GM21367 (cell line): ENCODE data around the gene GMDS.

ENCODE experiments used
- ATAC-seq: cut with Tn5 transposase; IDR thresholded peaks from one replicate; pipeline ENCODE4 v1.9.1; 2021; ENCODE audit not compliant: unreplicated experiment

GMDS gene

GRCh38 chr6:2245103-2245876 is at the start of gene GMDS:
Gene GMDS, minus strand, starts transcription at chr6:2245605.
- ATAC-seq: peak; percentile 83

DNA sequence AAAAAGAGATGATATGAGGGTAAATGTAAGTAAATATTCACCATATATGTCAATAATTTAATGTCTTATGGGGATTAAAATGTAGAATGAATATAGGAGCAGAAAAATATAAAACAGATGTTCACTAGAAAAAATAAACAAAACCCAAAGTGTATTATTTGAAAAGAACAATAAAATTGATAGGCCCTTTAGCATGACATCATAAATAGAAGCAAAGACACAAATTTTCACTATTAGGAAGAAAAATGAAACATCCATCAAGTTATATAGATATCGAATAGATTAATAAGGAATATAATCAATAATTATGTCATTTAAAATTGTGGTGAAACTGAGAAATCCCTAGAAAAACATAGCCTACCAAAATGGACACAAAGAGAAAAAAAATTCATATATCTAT is 40.1 kb upstream of the GMDS start:
- no peak for ATAC-seq

DNA sequence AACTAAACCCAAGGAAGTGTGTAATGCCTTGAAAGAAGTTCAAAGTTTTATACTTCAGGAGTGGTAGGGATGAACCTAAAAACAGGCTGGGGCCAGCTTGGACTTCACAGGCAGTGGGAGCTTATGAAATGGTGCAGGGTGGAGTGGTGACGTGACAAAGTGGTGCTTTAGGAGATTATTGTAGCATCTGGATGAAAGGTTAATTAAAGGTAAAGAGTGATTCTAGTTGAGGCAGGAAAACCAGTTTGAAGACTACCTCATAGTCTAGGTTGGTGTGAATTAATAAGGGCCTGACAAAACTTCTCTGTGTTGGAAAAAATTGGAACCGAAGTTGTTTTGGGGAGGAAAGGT is 30.5 kb upstream of the GMDS start:
- no peak for ATAC-seq

- ATAC-seq: no peak
Measured at GRCh38 chr6:2274981-2275891, 29.8 kb upstream of the GMDS start.

DNA sequence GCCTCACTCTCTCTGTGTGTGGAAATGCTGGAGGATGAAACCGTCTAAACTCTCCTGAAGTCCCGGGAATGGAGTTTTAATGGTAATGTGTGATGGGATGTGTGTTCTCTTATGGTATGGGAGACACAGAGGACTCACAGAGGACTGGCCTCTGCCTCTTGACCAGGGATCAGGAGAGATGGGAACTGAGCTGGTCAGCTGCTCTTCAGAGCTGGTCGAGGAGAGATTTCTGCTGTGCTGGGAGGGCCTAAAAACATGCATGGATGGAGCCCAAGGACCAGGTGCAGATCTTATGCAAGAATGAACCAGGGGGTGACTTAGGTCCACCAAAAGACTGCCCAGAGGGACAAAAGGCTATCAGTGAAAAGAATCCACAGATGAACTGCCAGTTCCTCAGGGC is 27.3 kb upstream of the GMDS start:
- no peak for ATAC-seq

GRCh38 chr6:2270054-2270453 is 24.6 kb upstream of the GMDS start:
- no peak for ATAC-seq

DNA sequence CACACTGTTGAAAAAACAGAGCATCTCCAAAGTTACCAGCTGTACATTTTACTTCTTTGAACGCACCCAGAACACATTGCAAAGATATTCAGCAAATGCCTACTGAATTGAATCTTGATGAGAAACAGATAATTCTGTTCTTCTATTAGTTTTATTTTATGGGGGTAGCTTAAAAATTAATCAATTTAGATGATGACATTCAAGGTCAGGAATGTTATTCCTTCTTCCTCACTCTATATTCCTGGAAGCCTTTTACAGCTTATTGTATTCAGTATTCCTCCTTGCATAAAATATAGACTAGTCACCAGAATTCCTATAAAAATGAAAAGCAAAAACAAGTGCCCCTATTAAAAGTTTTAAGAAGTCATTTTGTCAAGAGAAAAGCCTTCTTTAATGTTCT is 21.4 kb upstream of the GMDS start:
- no peak for ATAC-seq

- ATAC-seq: no peak
Measured at GRCh38 chr6:2266031-2266795, 20.8 kb upstream of the GMDS start.

GRCh38 chr6:2264932-2265331 is 19.5 kb upstream of the GMDS start:
- ATAC-seq: no peak

GRCh38 chr6:2263896-2264295 is 18.5 kb upstream of the GMDS start:
- no peak for ATAC-seq

GRCh38 chr6:2259574-2259973 is 14.2 kb upstream of the GMDS start:
- no peak for ATAC-seq

DNA sequence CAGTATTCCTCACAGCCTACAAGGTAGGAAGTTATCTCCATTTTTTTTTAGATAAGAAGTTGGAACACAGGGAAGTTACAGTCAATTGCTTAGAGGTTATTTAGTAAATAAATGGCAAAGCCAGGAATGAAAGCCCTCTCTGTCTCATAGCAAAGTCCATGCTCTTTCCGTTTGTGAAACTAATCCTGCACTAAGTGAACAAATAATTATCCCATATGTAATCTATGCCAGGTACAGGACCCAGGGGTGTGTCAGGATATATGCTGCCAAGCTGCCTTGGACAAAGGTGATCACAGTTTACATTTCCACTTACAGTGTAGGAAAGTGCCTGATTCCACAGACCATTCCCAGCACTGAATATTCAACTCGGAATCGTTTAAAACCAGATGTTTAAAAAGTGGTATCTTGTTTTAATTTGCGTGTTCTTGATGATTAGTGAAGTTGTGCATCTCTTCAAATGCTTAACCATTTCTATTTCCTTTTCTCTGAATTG is 13.6 kb upstream of the GMDS start:
- no peak for ATAC-seq

GRCh38 chr6:2258112-2258511 is 12.7 kb upstream of the GMDS start:
- no peak for ATAC-seq

GRCh38 chr6:2257363-2257762 is 12.0 kb upstream of the GMDS start:
- no peak for ATAC-seq

- no peak for ATAC-seq
Measured at GRCh38 chr6:2254747-2255146, 9.3 kb upstream of the GMDS start.

- no peak for ATAC-seq
Measured at GRCh38 chr6:2249126-2249525, 3.7 kb upstream of the GMDS start.

- no peak for ATAC-seq
Measured at GRCh38 chr6:2247664-2248063, 2.3 kb upstream of the GMDS start.

- no peak for ATAC-seq
Measured at GRCh38 chr6:2245877-2246863, 765 bp upstream of the GMDS start.

GRCh38 chr6:2244261-2245102 is 923 bp downstream of the GMDS start:
- no peak for ATAC-seq
